HepG2 (cell line): ENCODE results near the gene ATP8A1. TPM values are rescaled to one million over a fixed set of nuclear protein-coding genes. Genes with fewer than 3 reads are reported as not detected.

Experiments used
- ATAC-seq: fragments of 200-7000 bp; cut with Tn5 transposase; 3 replicates; pipeline ENCODE4 v1.9.1; 2020; ENCODE audit warnings: mild to moderate bottlenecking, moderate library complexity
- BruUV-seq: library from RNA; stranded (reverse); fragments of 400-500 nt; replicated peaks from 2 replicates; lab custom pipeline; 2021; lab: Mats Ljungman, UMichigan
- CTCF ChIA-PET: fragments of 300-600 bp; formaldehyde crosslinking; extraction: SDS; loops from one replicate; lab custom pipeline; 2021; ENCODE audit warnings: low total read pairs, inconsistent platforms, low intra/inter-chr PET ratio; lab: Yijun Ruan, JAX
- POLR2A ChIA-PET: fragments of 350-600 bp; sonication (Branson Sonifier 250); formaldehyde crosslinking; loops from one replicate; lab custom pipeline; 2020; ENCODE audit warnings: antibody characterized with exemption, inconsistent platforms; lab: Yijun Ruan, JAX
- DNase-seq: peaks from one replicate; pipeline ENCODE4 v3.0.0-alpha.2; 2015; ENCODE audit warnings: low spot score
- FAIRE-seq: peaks from 3 replicates; lab custom pipeline; 2011; peaks lifted over from hg19 to GRCh38; lab: Jason Lieb, UNC
- H2AFZ ChIP-seq: one replicate; pipeline ENCODE4 v1.6.1; 2011; ENCODE audit warnings: low read length, inconsistent platforms
- H3K27ac ChIP-seq: fragments of 300-600 bp; 3 replicates; pipeline ENCODE4 v1.8.0; 2011; ENCODE audit warnings: mixed run types, mild to moderate bottlenecking, mixed read lengths, low read length, inconsistent platforms; ENCODE audit not compliant: insufficient read depth; ENCODE audit errors: extremely low read length
- H3K27me3 ChIP-seq, 2 experiments: fragments of 200-600 bp in 1 of 2; 2 replicates in 1 of 2; 3 replicates in 1 of 2; pipeline versions ENCODE4 v1.6.0 to v1.8.0; 2011; ENCODE audit warnings: low read length in 2 of 2, mild to moderate bottlenecking in 2 of 2, moderate library complexity in 2 of 2, inconsistent platforms in 1 of 2; ENCODE audit not compliant: insufficient read depth in 2 of 2, control insufficient read depth in 1 of 2
- H3K36me3 ChIP-seq, 2 experiments: fragments of 200-600 bp in 1 of 2; replicated peaks in 1 of 2; 2 replicates in 1 of 2; 3 replicates in 1 of 2; pipeline versions ENCODE4 v1.5.1 to v1.8.0; 2011; ENCODE audit warnings: low read length in 2 of 2, inconsistent platforms in 1 of 2; ENCODE audit not compliant: insufficient read depth in 2 of 2, control insufficient read depth in 1 of 2
- H3K4me1 ChIP-seq: 2 replicates; pipeline ENCODE4 v1.5.1; 2012; ENCODE audit warnings: low read length, inconsistent platforms; ENCODE audit not compliant: insufficient read depth
- H3K4me2 ChIP-seq: 2 replicates; pipeline ENCODE4 v1.6.0; 2011; ENCODE audit warnings: low read depth, low read length, inconsistent platforms
- H3K4me3 ChIP-seq, 3 experiments: fragments of 200-600 bp in 1 of 3; sonication (generic), shearing (Covaris generic) in 1 of 3; replicated peaks in 1 of 3; 2 replicates each; pipeline ENCODE4 v1.5.1; 2011 to 2016; ENCODE audit warnings: low read length in 3 of 3, inconsistent platforms in 2 of 3, low read depth in 2 of 3, mild to moderate bottlenecking in 2 of 3, control low read depth in 1 of 3, mixed read lengths in 1 of 3; ENCODE audit not compliant: insufficient read depth in 1 of 3
- H3K79me2 ChIP-seq: one replicate; pipeline ENCODE4 v1.6.1; 2011; ENCODE audit warnings: low read length, inconsistent platforms; ENCODE audit not compliant: insufficient read depth
- H3K9ac ChIP-seq: 2 replicates; pipeline ENCODE4 v1.6.0; 2011; ENCODE audit warnings: mild to moderate bottlenecking, low read depth, low read length, inconsistent platforms; ENCODE audit not compliant: insufficient read depth
- H3K9me3 ChIP-seq: 2 replicates; pipeline ENCODE4 v1.5.1; 2012; ENCODE audit warnings: mild to moderate bottlenecking, low read length
- H4K20me1 ChIP-seq: 2 replicates; pipeline ENCODE4 v1.6.0; 2011; ENCODE audit warnings: inconsistent platforms, mild to moderate bottlenecking, low read length, moderate library complexity; ENCODE audit not compliant: insufficient read depth
- FLYWCH1 ChIP-seq: sonication (generic); formaldehyde crosslinking; IDR thresholded peaks from 2 replicates; pipeline ENCODE4 v1.8.1; 2023; ENCODE audit warnings: mild to moderate bottlenecking, missing genetic modification reagents
- FOXM1 ChIP-seq: sonication (generic); formaldehyde crosslinking; IDR thresholded peaks from 2 replicates; pipeline ENCODE4 v1.5.0; 2020; ENCODE audit warnings: missing genetic modification reagents
- GATAD1 ChIP-seq: IDR thresholded peaks from 2 replicates; pipeline ENCODE4 v1.6.1; 2016; ENCODE audit warnings: missing genetic modification reagents, missing compliant biosample characterization
- HNRNPL ChIP-seq: fragments of 200-400 bp; formaldehyde crosslinking; IDR thresholded peaks from 2 replicates; pipeline ENCODE4 v1.6.1; 2017; ENCODE audit warnings: mild to moderate bottlenecking, low read depth, low read length
- KDM1A ChIP-seq: IDR thresholded peaks from 2 replicates; pipeline ENCODE4 v1.6.1; 2016; ENCODE audit warnings: missing compliant biosample characterization
- NR2F1 ChIP-seq, 2 experiments: fragments of 450-650 bp in 1 of 2; formaldehyde crosslinking in 1 of 2; IDR thresholded peaks; 2 replicates each; pipeline versions ENCODE4 v1.5.0 to v1.6.1; 2016 to 2020; ENCODE audit warnings: mild to moderate bottlenecking in 1 of 2, missing compliant biosample characterization in 1 of 2, missing genetic modification reagents in 1 of 2, moderate library complexity in 1 of 2
- POGZ ChIP-seq: sonication (generic); formaldehyde crosslinking; IDR thresholded peaks from 2 replicates; pipeline ENCODE4 v1.4.0; 2020; ENCODE audit warnings: mild to moderate bottlenecking, missing genetic modification reagents
- SP1 ChIP-seq, 2 experiments: fragments of 450-650 bp in 1 of 2; sonication (generic) in 1 of 2; formaldehyde crosslinking in 1 of 2; IDR thresholded peaks; 2 replicates each; pipeline versions ENCODE4 v1.4.0 to v1.6.1; 2016 to 2020; ENCODE audit warnings: missing genetic modification reagents in 1 of 2
- SP140L ChIP-seq: sonication (generic); formaldehyde crosslinking; IDR thresholded peaks from 2 replicates; pipeline ENCODE4 v1.4.0; 2020; ENCODE audit warnings: missing genetic modification reagents, borderline replicate concordance
- ZNF253 ChIP-seq: sonication (generic); formaldehyde crosslinking; IDR thresholded peaks from 2 replicates; pipeline ENCODE4 v1.8.0; 2022; ENCODE audit warnings: mild to moderate bottlenecking, missing genetic modification reagents, borderline replicate concordance
- WGBS: methylation state at CpG from one replicate; pipeline ENCODE4 v1.1.6; 2017; ENCODE audit warnings: low lambda C conversion rate; 5-methylcytosine and 5-hydroxymethylcytosine counted together
- in situ Hi-C: cut with HindIII; loops from 2 replicates; pipeline ENCODE4 v1.10.0; 2017; ENCODE audit warnings: low pct_unique_long_range_greater_than_20kb; ENCODE audit not compliant: extremely low pct_ligation_motif_present
- intact Hi-C: fragments of 100-400 bp; cut with micrococcal nuclease; formaldehyde crosslinking; loops from one replicate; pipeline ENCODE4 v1.10.0; 2022; ENCODE audit not compliant: unreplicated experiment
- polyA plus RNA-seq, 8 experiments: library from polyadenylated mRNA; depleted of rRNA in 3 of 8; stranded (reverse) in 7 of 8; unstranded in 1 of 8; fragments of >200 nt; fragmentation: Illumina TruSeq in 4 of 8; extraction: Trizol in 4 of 8; gene quantifications; 2 replicates each; pipeline versions ENCODE4 v1.2.1 to v1.2.3, GENCODE V29; 2011 to 2016; ENCODE audit warnings: low read depth in 4 of 8, missing spikeins in 1 of 8, mixed read lengths in 1 of 8; ENCODE audit not compliant: insufficient read depth in 1 of 8
- total RNA-seq, 5 experiments: library from RNA; depleted of rRNA; stranded (reverse); fragments of >200 nt; fragmentation: Illumina TruSeq; extraction: Trizol; gene quantifications; 2 replicates each; pipeline ENCODE4 v1.2.3, GENCODE V29; 2016; ENCODE audit warnings: low read depth in 1 of 5
- TF ChIP-seq, protein P1 (sequence below): sonication (generic); formaldehyde crosslinking; IDR thresholded peaks from 2 replicates; pipeline ENCODE4 v1.4.0; 2020; ENCODE audit warnings: missing genetic modification reagents

Gene ATP8A1
- total and polyA plus RNA-seq, 2 of the 13 experiments (the other 11 are each of a cell fraction or from before 2014, with no cell fraction given) = 1.7 to 6.2 TPM

- ATAC-seq = no peak
- WGBS = 94% methylated on average over 1 of the region's 1 CpG
- no peak for FAIRE-seq
- Histone ChIP-seq H3K9me3 (no peaks in the 10 kb centered on the region), H3K36me3 (no peaks in the 10 kb centered on the region), H3K4me2 (no peak overlapping the region), H3K4me1 (no peaks in the 10 kb centered on the region), H3K27ac (no peak overlapping the region), H2AFZ (no peak overlapping the region), H4K20me1 (no peaks in the 10 kb centered on the region), H3K9ac (no peak overlapping the region), H3K4me3 (no peak overlapping the region), H3K27me3 (no peaks in the 10 kb centered on the region), H3K79me2 (no peaks in the 10 kb centered on the region)
- BruUV-seq = no TSS peak
- TF ChIP-seq ZNF253 (CRISPR knock-in tag) (no peak), GATAD1 (CRISPR knock-in tag) (no peak), KDM1A (CRISPR knock-in tag) (no peak), FLYWCH1 (CRISPR knock-in tag) (no peak), NR2F1 (CRISPR knock-in tag; IDR thresholded peaks at IDR 0.05) (no peak), POGZ (CRISPR knock-in tag) (no peak), FOXM1 (CRISPR knock-in tag) (no peak), HNRNPL (no peak), SP1 (IDR thresholded peaks at IDR 0.05) (no peak), SP1 (CRISPR knock-in tag; IDR thresholded peaks at IDR 0.05) (no peak), SP140L (CRISPR knock-in tag) (no peak)
- TF ChIP-seq, protein P1, sequence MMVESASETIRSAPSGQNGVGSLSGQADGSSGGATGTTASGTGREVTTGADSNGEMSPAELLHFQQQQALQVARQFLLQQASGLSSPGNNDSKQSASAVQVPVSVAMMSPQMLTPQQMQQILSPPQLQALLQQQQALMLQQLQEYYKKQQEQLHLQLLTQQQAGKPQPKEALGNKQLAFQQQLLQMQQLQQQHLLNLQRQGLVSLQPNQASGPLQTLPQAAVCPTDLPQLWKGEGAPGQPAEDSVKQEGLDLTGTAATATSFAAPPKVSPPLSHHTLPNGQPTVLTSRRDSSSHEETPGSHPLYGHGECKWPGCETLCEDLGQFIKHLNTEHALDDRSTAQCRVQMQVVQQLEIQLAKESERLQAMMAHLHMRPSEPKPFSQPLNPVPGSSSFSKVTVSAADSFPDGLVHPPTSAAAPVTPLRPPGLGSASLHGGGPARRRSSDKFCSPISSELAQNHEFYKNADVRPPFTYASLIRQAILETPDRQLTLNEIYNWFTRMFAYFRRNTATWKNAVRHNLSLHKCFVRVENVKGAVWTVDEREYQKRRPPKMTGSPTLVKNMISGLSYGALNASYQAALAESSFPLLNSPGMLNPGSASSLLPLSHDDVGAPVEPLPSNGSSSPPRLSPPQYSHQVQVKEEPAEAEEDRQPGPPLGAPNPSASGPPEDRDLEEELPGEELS (CRISPR knock-in tag) = no peak
- intact Hi-C loops = no loop called here
- no peak for DNase-seq
- POLR2A ChIA-PET = no interaction called here
- in situ Hi-C loops = no loop called here
- CTCF ChIA-PET = no interaction called here
Observed at GRCh38 chr4:42594888-42595287, 62.0 kb downstream of the ATP8A1 start.
